Measurements from ENCODE around the gene CEP131.

The CEP131 gene

GRCh38 chr17:81191116-81191515 lies 31.6 kb downstream of the CEP131 start:
- DNase-seq (ENCODE audit: extremely low spot score, insufficient read length, low read depth) (no peak), FAIRE-seq (no peak)

GRCh38 chr17:81190591-81190990 lies 32.2 kb downstream of the CEP131 start:
- FAIRE-seq (no peak), DNase-seq (ENCODE audit: extremely low spot score, insufficient read length, low read depth) (no peak)

- FAIRE-seq (no peak), DNase-seq (ENCODE audit: extremely low spot score, insufficient read length, low read depth) (no peak)
These were observed 32.9 kb downstream of the CEP131 start for GRCh38 chr17:81189670-81190530.

- FAIRE-seq (no peak), DNase-seq (ENCODE audit: extremely low spot score, insufficient read length, low read depth) (no peak)
These were observed 33.7 kb downstream of the CEP131 start for GRCh38 chr17:81189016-81189415.

- DNase-seq (ENCODE audit: extremely low spot score, insufficient read length, low read depth) = no peak
- FAIRE-seq = no peak
These were observed 34.3 kb downstream of the CEP131 start for GRCh38 chr17:81188491-81188840.

GRCh38 chr17:81187586-81188490 lies 34.9 kb downstream of the CEP131 start:
- no peak for FAIRE-seq
- no peak for DNase-seq (ENCODE audit: extremely low spot score, insufficient read length, low read depth)

- no peak for FAIRE-seq
- DNase-seq (ENCODE audit: extremely low spot score, insufficient read length, low read depth) = no peak
These were observed 35.6 kb downstream of the CEP131 start for GRCh38 chr17:81187120-81187519.

- no peak for FAIRE-seq
- no peak for DNase-seq (ENCODE audit: extremely low spot score, insufficient read length, low read depth)
These were observed 36.6 kb downstream of the CEP131 start for GRCh38 chr17:81186203-81186602.

- FAIRE-seq (no peak), DNase-seq (ENCODE audit: extremely low spot score, insufficient read length, low read depth) (no peak)
These were observed 38.2 kb downstream of the CEP131 start for GRCh38 chr17:81184555-81184954.

- FAIRE-seq = no peak
- DNase-seq (ENCODE audit: extremely low spot score, insufficient read length, low read depth) = no peak
These were observed 39.0 kb downstream of the CEP131 start for GRCh38 chr17:81183807-81184206.

GRCh38 chr17:81183316-81183715 lies 39.4 kb downstream of the CEP131 start:
- DNase-seq (ENCODE audit: extremely low spot score, insufficient read length, low read depth) (no peak), FAIRE-seq (no peak)

- DNase-seq (ENCODE audit: extremely low spot score, insufficient read length, low read depth) (no peak), FAIRE-seq (no peak)
These were observed 40.2 kb downstream of the CEP131 start for GRCh38 chr17:81182596-81182995.

- no peak for DNase-seq (ENCODE audit: extremely low spot score, insufficient read length, low read depth)
- no peak for FAIRE-seq
These were observed 41.0 kb downstream of the CEP131 start for GRCh38 chr17:81181811-81182185.

- FAIRE-seq = no peak
- no peak for DNase-seq (ENCODE audit: extremely low spot score, insufficient read length, low read depth)
These were observed 41.6 kb downstream of the CEP131 start for GRCh38 chr17:81180836-81181810.

GRCh38 chr17:81179861-81180260 lies 42.9 kb downstream of the CEP131 start:
- FAIRE-seq (no peak), DNase-seq (ENCODE audit: extremely low spot score, insufficient read length, low read depth) (no peak)

GRCh38 chr17:81179220-81179619 lies 43.5 kb downstream of the CEP131 start:
- no peak for DNase-seq (ENCODE audit: extremely low spot score, insufficient read length, low read depth)
- no peak for FAIRE-seq

- DNase-seq (ENCODE audit: extremely low spot score, insufficient read length, low read depth) (no peak), FAIRE-seq (no peak)
These were observed 44.4 kb downstream of the CEP131 start for GRCh38 chr17:81178136-81179091.

GRCh38 chr17:81176666-81177065 lies 46.1 kb downstream of the CEP131 start:
- DNase-seq (ENCODE audit: extremely low spot score, insufficient read length, low read depth) (no peak), FAIRE-seq (no peak)

GRCh38 chr17:81173762-81174155 lies 49.0 kb downstream of the CEP131 start:
- no peak for DNase-seq (ENCODE audit: extremely low spot score, insufficient read length, low read depth)

More at GRCh38 chr17:81173762-81174155, 49.0 kb downstream of the CEP131 start:
- FAIRE-seq = no peak

Measured in GM18507 (cell line).